ENCODE data around the gene SURF2. TPM values are rescaled to one million over a fixed set of nuclear protein-coding genes. Genes with fewer than 3 reads are reported as not detected.
A peak's percentile ranks its signal among the peaks of the same experiment; 100 is the strongest.

SURF2 gene
- total and polyA plus RNA-seq, 9 of the 15 experiments (the other 6 are each of a cell fraction or from before 2014, with no cell fraction given), result 5.5 to 82.5 (median 21.3) TPM

GRCh38 chr9:133356391-133357091 is at the start of gene SURF2, which contains the start of gene SURF1 (continued):
- TF ChIP-seq, protein P1, sequence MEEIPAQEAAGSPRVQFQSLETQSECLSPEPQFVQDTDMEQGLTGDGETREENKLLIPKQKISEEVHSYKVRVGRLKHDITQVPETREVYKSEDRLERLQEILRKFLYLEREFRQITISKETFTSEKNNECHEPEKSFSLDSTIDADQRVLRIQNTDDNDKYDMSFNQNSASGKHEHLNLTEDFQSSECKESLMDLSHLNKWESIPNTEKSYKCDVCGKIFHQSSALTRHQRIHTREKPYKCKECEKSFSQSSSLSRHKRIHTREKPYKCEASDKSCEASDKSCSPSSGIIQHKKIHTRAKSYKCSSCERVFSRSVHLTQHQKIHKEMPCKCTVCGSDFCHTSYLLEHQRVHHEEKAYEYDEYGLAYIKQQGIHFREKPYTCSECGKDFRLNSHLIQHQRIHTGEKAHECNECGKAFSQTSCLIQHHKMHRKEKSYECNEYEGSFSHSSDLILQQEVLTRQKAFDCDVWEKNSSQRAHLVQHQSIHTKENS (CRISPR knock-in tag; IDR thresholded peaks at IDR 0.05), result no peak
- TF ChIP-seq HIVEP1 (CRISPR knock-in tag; IDR thresholded peaks at IDR 0.05) (no peak), MITF (IDR thresholded peaks at IDR 0.05) (peak; percentile 67; the same call in 1 of the 2 replicates), ZNF23 (CRISPR knock-in tag; IDR thresholded peaks at IDR 0.05) (no peak), FOSL1 (tag; conservative IDR thresholded peaks at IDR 0.05) (no peak)
- TF ChIP-seq, protein P2, sequence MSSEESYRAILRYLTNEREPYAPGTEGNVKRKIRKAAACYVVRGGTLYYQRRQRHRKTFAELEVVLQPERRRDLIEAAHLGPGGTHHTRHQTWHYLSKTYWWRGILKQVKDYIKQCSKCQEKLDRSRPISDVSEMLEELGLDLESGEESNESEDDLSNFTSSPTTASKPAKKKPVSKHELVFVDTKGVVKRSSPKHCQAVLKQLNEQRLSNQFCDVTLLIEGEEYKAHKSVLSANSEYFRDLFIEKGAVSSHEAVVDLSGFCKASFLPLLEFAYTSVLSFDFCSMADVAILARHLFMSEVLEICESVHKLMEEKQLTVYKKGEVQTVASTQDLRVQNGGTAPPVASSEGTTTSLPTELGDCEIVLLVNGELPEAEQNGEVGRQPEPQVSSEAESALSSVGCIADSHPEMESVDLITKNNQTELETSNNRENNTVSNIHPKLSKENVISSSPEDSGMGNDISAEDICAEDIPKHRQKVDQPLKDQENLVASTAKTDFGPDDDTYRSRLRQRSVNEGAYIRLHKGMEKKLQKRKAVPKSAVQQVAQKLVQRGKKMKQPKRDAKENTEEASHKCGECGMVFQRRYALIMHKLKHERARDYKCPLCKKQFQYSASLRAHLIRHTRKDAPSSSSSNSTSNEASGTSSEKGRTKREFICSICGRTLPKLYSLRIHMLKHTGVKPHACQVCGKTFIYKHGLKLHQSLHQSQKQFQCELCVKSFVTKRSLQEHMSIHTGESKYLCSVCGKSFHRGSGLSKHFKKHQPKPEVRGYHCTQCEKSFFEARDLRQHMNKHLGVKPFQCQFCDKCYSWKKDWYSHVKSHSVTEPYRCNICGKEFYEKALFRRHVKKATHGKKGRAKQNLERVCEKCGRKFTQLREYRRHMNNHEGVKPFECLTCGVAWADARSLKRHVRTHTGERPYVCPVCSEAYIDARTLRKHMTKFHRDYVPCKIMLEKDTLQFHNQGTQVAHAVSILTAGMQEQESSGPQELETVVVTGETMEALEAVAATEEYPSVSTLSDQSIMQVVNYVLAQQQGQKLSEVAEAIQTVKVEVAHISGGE (CRISPR knock-in tag; IDR thresholded peaks at IDR 0.05), result peak in 1 of 3 experiments; percentile 75; a peak in 2 of 6 replicates
